Activated CD8-positive, alpha-beta memory T cell treated with anti-CD3 and anti-CD28 coated beads for 24 hours (primary cell): ENCODE data around the gene LDB3.

Source experiments
- DNase-seq: peaks from one replicate; pipeline ENCODE4 v3.0.0-alpha.2; 2020

Gene LDB3

GRCh38 chr10:86688398-86688921 lies 20.1 kb downstream of the LDB3 start:
- DNase-seq = peak; percentile 73

GRCh38 chr10:86689146-86689545 lies 20.8 kb downstream of the LDB3 start:
- DNase-seq = no peak

- no peak for DNase-seq
Measured at GRCh38 chr10:86690231-86690630, 21.9 kb downstream of the LDB3 start.

- DNase-seq = no peak
Measured at GRCh38 chr10:86690657-86691084, 22.4 kb downstream of the LDB3 start.

- DNase-seq = no peak
Measured at GRCh38 chr10:86691333-86692022, 23.2 kb downstream of the LDB3 start.

GRCh38 chr10:86692023-86692514 lies 23.8 kb downstream of the LDB3 start:
- DNase-seq = no peak

GRCh38 chr10:86692664-86693063 lies 24.4 kb downstream of the LDB3 start:
- DNase-seq = no peak

- no peak for DNase-seq
Measured at GRCh38 chr10:86693275-86693674, 25.0 kb downstream of the LDB3 start.

- DNase-seq = peak; percentile 65
Measured at GRCh38 chr10:86693721-86694369, 25.5 kb downstream of the LDB3 start.

GRCh38 chr10:86698207-86698940 lies 30.1 kb downstream of the LDB3 start:
- DNase-seq = no peak

- DNase-seq = no peak
Measured at GRCh38 chr10:86699125-86699524, 30.8 kb downstream of the LDB3 start.

GRCh38 chr10:86699541-86699940 lies 31.2 kb downstream of the LDB3 start:
- DNase-seq = no peak

- DNase-seq = no peak
Measured at GRCh38 chr10:86699991-86700840, 31.9 kb downstream of the LDB3 start.

GRCh38 chr10:86700851-86701617 lies 32.7 kb downstream of the LDB3 start:
- DNase-seq = no peak

- no peak for DNase-seq
Measured at GRCh38 chr10:86703176-86703575, 34.9 kb downstream of the LDB3 start.

- DNase-seq = no peak
Measured at GRCh38 chr10:86705139-86705538, 36.8 kb downstream of the LDB3 start.

- no peak for DNase-seq
Measured at GRCh38 chr10:86705905-86706304, 37.6 kb downstream of the LDB3 start.

- DNase-seq = no peak
Measured at GRCh38 chr10:86706401-86706841, 38.1 kb downstream of the LDB3 start.

GRCh38 chr10:86706977-86707376 lies 38.7 kb downstream of the LDB3 start:
- no peak for DNase-seq

GRCh38 chr10:86707505-86707904 lies 39.2 kb downstream of the LDB3 start:
- no peak for DNase-seq

- DNase-seq = no peak
Measured at GRCh38 chr10:86708068-86708782, 39.9 kb downstream of the LDB3 start.
